IMR-90 (cell line): Measurements from ENCODE around the gene HCLS1. TPM values are rescaled to one million over a fixed set of nuclear protein-coding genes. Genes with fewer than 3 reads are reported as not detected.

Experiments used
- ATAC-seq: fragments of 200-7000 bp; cut with Tn5 transposase; 2 replicates; pipeline ENCODE4 v1.9.1; 2020; ENCODE audit warnings: low read depth, mild to moderate bottlenecking, moderate library complexity
- BruUV-seq: library from RNA; stranded (reverse); fragments of 400-500 nt; replicated peaks from 2 replicates; lab custom pipeline; 2021; lab: Mats Ljungman, UMichigan
- CTCF ChIA-PET: fragments of 300-600 bp; formaldehyde crosslinking; extraction: SDS; loops from one replicate; lab custom pipeline; 2021; ENCODE audit warnings: antibody characterized with exemption; lab: Yijun Ruan, JAX
- POLR2A ChIA-PET: fragments of 300-600 bp; sonication (Branson Sonifier 250); formaldehyde crosslinking; loops from one replicate; lab custom pipeline; 2022; ENCODE audit warnings: antibody characterized with exemption; ENCODE audit not compliant: unreplicated experiment; lab: Charles Lee
- DNase-seq: peaks from one replicate; pipeline ENCODE4 v3.0.0; 2013
- H2AFZ ChIP-seq: replicated peaks from 2 replicates; pipeline ENCODE3; 2013; ENCODE audit warnings: low read length, mild to moderate bottlenecking; ENCODE audit not compliant: poor library complexity
- H2AK5ac ChIP-seq: 2 replicates; pipeline ENCODE4 v1.6.1; 2013; ENCODE audit warnings: low read depth, low read length, inconsistent platforms
- H2AK9ac ChIP-seq: replicated peaks from 2 replicates; pipeline ENCODE3; 2013; ENCODE audit warnings: mild to moderate bottlenecking, low read depth, low read length, moderate library complexity; ENCODE audit not compliant: poor library complexity
- H2BK120ac ChIP-seq: 2 replicates; pipeline ENCODE4 v1.6.1; 2013; ENCODE audit warnings: low read depth, low read length, inconsistent platforms
- H2BK15ac ChIP-seq: 3 replicates; pipeline ENCODE4 v1.6.1; 2013; ENCODE audit warnings: low read depth, low read length, inconsistent platforms
- H2BK20ac ChIP-seq: 2 replicates; pipeline ENCODE4 v1.6.1; 2013; ENCODE audit warnings: low read depth, mild to moderate bottlenecking, inconsistent platforms, low read length, moderate library complexity
- H2BK5ac ChIP-seq: 2 replicates; pipeline ENCODE4 v1.6.1; 2013; ENCODE audit warnings: mild to moderate bottlenecking, low read depth, low read length, inconsistent platforms; ENCODE audit not compliant: poor library complexity, severe bottlenecking
- H3K14ac ChIP-seq: replicated peaks from 2 replicates; pipeline ENCODE4 v1.6.1; 2013; ENCODE audit warnings: low read depth, low read length, inconsistent platforms
- H3K18ac ChIP-seq: 2 replicates; pipeline ENCODE4 v1.6.1; 2013; ENCODE audit warnings: low read depth, low read length, control low read depth
- H3K23ac ChIP-seq: 2 replicates; pipeline ENCODE4 v1.6.1; 2013; ENCODE audit warnings: low read depth, low read length, inconsistent platforms
- H3K27ac ChIP-seq: 2 replicates; pipeline ENCODE4 v1.5.1; 2013; ENCODE audit warnings: mild to moderate bottlenecking, control low read depth, low read length; ENCODE audit not compliant: insufficient read depth
- H3K27me3 ChIP-seq: 2 replicates; pipeline ENCODE4 v1.6.1; 2013; ENCODE audit warnings: low read length; ENCODE audit not compliant: control insufficient read depth, insufficient read depth
- H3K36me3 ChIP-seq: 2 replicates; pipeline ENCODE4 v1.6.1; 2013; ENCODE audit warnings: low read length, mixed read lengths; ENCODE audit not compliant: control insufficient read depth, insufficient read depth
- H3K4ac ChIP-seq: 2 replicates; pipeline ENCODE4 v1.6.1; 2013; ENCODE audit warnings: low read depth, low read length, inconsistent platforms
- H3K4me1 ChIP-seq: 2 replicates; pipeline ENCODE4 v1.6.1; 2013; ENCODE audit warnings: low read length, mixed read lengths; ENCODE audit not compliant: control insufficient read depth, insufficient read depth
- H3K4me2 ChIP-seq: 2 replicates; pipeline ENCODE4 v1.6.1; 2013; ENCODE audit warnings: low read depth, mild to moderate bottlenecking, control low read depth, low read length, moderate library complexity
- H3K4me3 ChIP-seq: 2 replicates; pipeline ENCODE4 v1.5.1; 2013; ENCODE audit warnings: low read depth, mild to moderate bottlenecking, control low read depth, low read length, moderate library complexity; ENCODE audit not compliant: insufficient read depth
- H3K56ac ChIP-seq: 2 replicates; pipeline ENCODE4 v1.6.1; 2013; ENCODE audit warnings: low read length, inconsistent platforms; ENCODE audit not compliant: insufficient read depth; ENCODE audit errors: extremely low read depth
- H3K79me1 ChIP-seq, 2 experiments: 2 replicates each; pipeline ENCODE4 v1.6.1; 2013; ENCODE audit warnings: low read length in 2 of 2, inconsistent platforms in 1 of 2, low read depth in 1 of 2
- H3K9ac ChIP-seq: 2 replicates; pipeline ENCODE4 v1.6.1; 2013; ENCODE audit warnings: low read depth, low read length, control low read depth
- H3K9me1 ChIP-seq: 2 replicates; pipeline ENCODE4 v1.6.1; 2013; ENCODE audit warnings: low read length, inconsistent platforms; ENCODE audit not compliant: insufficient read depth
- H3K9me3 ChIP-seq: 2 replicates; pipeline ENCODE4 v1.6.1; 2013; ENCODE audit warnings: low read length; ENCODE audit not compliant: control insufficient read depth, insufficient read depth
- H4K20me1 ChIP-seq: 2 replicates; pipeline ENCODE4 v1.6.1; 2013; ENCODE audit warnings: low read length, inconsistent platforms; ENCODE audit not compliant: insufficient read depth
- H4K5ac ChIP-seq: 2 replicates; pipeline ENCODE4 v1.6.1; 2013; ENCODE audit warnings: mild to moderate bottlenecking, low read depth, low read length, control low read depth
- H4K8ac ChIP-seq, 2 experiments: 2 replicates each; pipeline ENCODE4 v1.6.1; 2013; ENCODE audit warnings: low read depth in 2 of 2, low read length in 2 of 2, control low read depth in 1 of 2, inconsistent platforms in 1 of 2
- H4K91ac ChIP-seq: 2 replicates; pipeline ENCODE4 v1.6.1; 2013; ENCODE audit warnings: low read depth, low read length, inconsistent platforms; ENCODE audit not compliant: insufficient read depth
- BHLHE40 ChIP-seq: fragments of 150-350 bp; IDR thresholded peaks from 2 replicates; pipeline ENCODE4 v1.6.1; 2016; ENCODE audit warnings: mild to moderate bottlenecking, low read depth, low read length
- FOS ChIP-seq: fragments of 150-350 bp; IDR thresholded peaks from 2 replicates; pipeline ENCODE4 v1.6.1; 2016; ENCODE audit warnings: low read depth, low read length
- NFE2L2 ChIP-seq: fragments of 150-350 bp; IDR thresholded peaks from 2 replicates; pipeline ENCODE4 v1.6.1; 2016; ENCODE audit warnings: low read depth, mild to moderate bottlenecking, low read length
- WGBS, 2 experiments: methylation state at CpG; one replicate each; pipeline versions ENCODE4 v1.1.5 to v1.1.7; 2013; ENCODE audit warnings: missing lambda C conversion rate in 2 of 2; ENCODE audit not compliant: insufficient read length in 1 of 2; ENCODE audit errors: extremely low coverage in 2 of 2; 5-methylcytosine and 5-hydroxymethylcytosine counted together
- dilution Hi-C: fragments of 300-500 bp; cut with HindIII; formaldehyde crosslinking; loops from one replicate; pipeline ENCODE4 v1.14.3; 2018; ENCODE audit warnings: low sequenced_read_pairs; ENCODE audit not compliant: unreplicated experiment
- in situ Hi-C: fragments of 300-500 bp; cut with MboI; formaldehyde crosslinking; loops from 3 replicates; pipeline ENCODE4 v1.14.3; 2019; ENCODE audit warnings: low sequenced_read_pairs, inconsistent platforms, mixed read lengths
- intact Hi-C: fragments of 100-400 bp; cut with micrococcal nuclease; formaldehyde crosslinking; loops from 2 replicates; pipeline ENCODE4 v1.10.0; 2022
- polyA plus RNA-seq, 3 experiments: library from polyadenylated mRNA; depleted of rRNA; stranded (reverse); fragments of >200 nt; gene quantifications; 2 replicates each; pipeline ENCODE4 v1.2.3, GENCODE V29; 2012; ENCODE audit warnings: low replicate concordance in 1 of 3
- total RNA-seq: library from RNA; depleted of rRNA; stranded (reverse); fragments of >200 nt; gene quantifications from 2 replicates; pipeline ENCODE4 v1.2.3, GENCODE V29; 2012

The HCLS1 gene
- total and polyA plus RNA-seq, 2 of the 4 experiments (the other 2 are of a cell fraction): 0.54 to 0.67 TPM

GRCh38 chr3:121637922-121638321 is 22.8 kb downstream of the HCLS1 start:
- peaks cover 9% of the 10 kb centered on the region for H3K27me3 ChIP-seq
- H3K4ac ChIP-seq: no peak overlapping the region
- no peak overlapping the region for H2AK9ac ChIP-seq
- no CpG with 5 or more reads among the region's 1 CpG for WGBS, 2 experiments
- intact Hi-C loops (no loop called here), dilution Hi-C loops (no loop called here), in situ Hi-C loops (no loop called here)
- no peak overlapping the region for H4K5ac ChIP-seq
- H3K79me1 ChIP-seq: no peaks in the 10 kb centered on the region
- H2BK15ac ChIP-seq: no peak overlapping the region
- no peak overlapping the region for H3K18ac ChIP-seq
- ChIA-PET CTCF (interaction anchor here (0.7 kb wide), 1 partner anchor 31 kb away, joined by 5 read pairs; no protein-coding TSS in a partner anchor), POLR2A (no interaction called here)
- no peak overlapping the region for H2BK20ac ChIP-seq
- H3K4me3 ChIP-seq: no peak overlapping the region
- BruUV-seq: no TSS peak
- no peaks in the 10 kb centered on the region for H3K36me3 ChIP-seq
- H4K20me1 ChIP-seq: no peaks in the 10 kb centered on the region
- H3K9me3 ChIP-seq: no peaks in the 10 kb centered on the region
- TF ChIP-seq FOS (no peak), BHLHE40 (no peak), NFE2L2 (no peak)
- no peak overlapping the region for H3K56ac ChIP-seq
- no peak overlapping the region for H2AK5ac ChIP-seq
- no peak overlapping the region for H2AFZ ChIP-seq
- H4K8ac ChIP-seq: no peak overlapping the region
- DNase-seq (no peak), ATAC-seq (no peak)
- H3K27ac ChIP-seq: no peak overlapping the region
- no peak overlapping the region for H2BK120ac ChIP-seq
- no peak overlapping the region for H3K14ac ChIP-seq
- no peaks in the 10 kb centered on the region for H3K9me1 ChIP-seq
- no peak overlapping the region for H3K23ac ChIP-seq
- no peak overlapping the region for H3K4me2 ChIP-seq
- H3K9ac ChIP-seq: no peak overlapping the region
- no peak overlapping the region for H4K91ac ChIP-seq
- no peaks in the 10 kb centered on the region for H3K4me1 ChIP-seq
- H2BK5ac ChIP-seq: no peak overlapping the region
